OCI-LY7 (cell line): ENCODE data around the gene PLPP4. TPM values are rescaled to one million over a fixed set of nuclear protein-coding genes. Genes with fewer than 3 reads are reported as not detected.

Source experiments
- BruUV-seq: library from RNA; stranded (reverse); fragments of 400-500 nt; replicated peaks from 2 replicates; lab custom pipeline; 2021; lab: Mats Ljungman, UMichigan
- CTCF ChIA-PET: fragments of 300-600 bp; sonication (Branson Sonifier 250); formaldehyde crosslinking; loops from one replicate; lab custom pipeline; 2022; ENCODE audit warnings: antibody characterized with exemption; ENCODE audit not compliant: unreplicated experiment; lab: Charles Lee
- POLR2A ChIA-PET: fragments of 300-600 bp; sonication (Branson Sonifier 250); formaldehyde crosslinking; loops from one replicate; lab custom pipeline; 2022; ENCODE audit warnings: antibody characterized with exemption; lab: Charles Lee
- DNase-seq: peaks from one replicate; pipeline ENCODE4 v3.0.0-alpha.2; 2015; ENCODE audit warnings: low spot score
- H2AFZ ChIP-seq: fragments of 200-600 bp; sonication (generic), shearing (Covaris generic); 2 replicates; pipeline ENCODE4 v1.6.1; 2014; ENCODE audit warnings: mild to moderate bottlenecking, antibody characterized with exemption, low read length, moderate library complexity
- H3K27ac ChIP-seq: fragments of 200-600 bp; sonication (generic); 2 replicates; pipeline ENCODE4 v1.5.1; 2014; ENCODE audit warnings: mixed run types, low read depth, mild to moderate bottlenecking, moderate library complexity, low read length, inconsistent platforms; ENCODE audit not compliant: poor library complexity, severe bottlenecking
- H3K36me3 ChIP-seq: fragments of 200-600 bp; sonication (generic); 2 replicates; pipeline ENCODE4 v1.6.1; 2014; ENCODE audit warnings: mild to moderate bottlenecking, antibody characterized with exemption, low read length, moderate library complexity, mixed read lengths; ENCODE audit not compliant: insufficient read depth
- H3K4me1 ChIP-seq: fragments of 200-600 bp; sonication (generic); 2 replicates; pipeline ENCODE4 v1.5.1; 2014; ENCODE audit warnings: mild to moderate bottlenecking, low read length; ENCODE audit not compliant: insufficient read depth, poor library complexity, severe bottlenecking
- H3K4me2 ChIP-seq: fragments of 200-600 bp; sonication (generic); 2 replicates; pipeline ENCODE4 v1.6.1; 2014; ENCODE audit warnings: mild to moderate bottlenecking, low read length
- H3K4me3 ChIP-seq: fragments of 200-600 bp; sonication (generic); 2 replicates; pipeline ENCODE4 v1.5.1; 2014; ENCODE audit warnings: mild to moderate bottlenecking, low read depth, low read length; ENCODE audit not compliant: poor library complexity, severe bottlenecking
- H3K79me2 ChIP-seq: fragments of 200-600 bp; sonication (generic); 2 replicates; pipeline ENCODE4 v1.6.1; 2016; ENCODE audit warnings: low read depth, mild to moderate bottlenecking, low read length, moderate library complexity, mixed read lengths; ENCODE audit not compliant: insufficient read depth
- H3K9me2 ChIP-seq: fragments of 200-600 bp; sonication (generic); 2 replicates; pipeline ENCODE4 v1.6.1; 2016; ENCODE audit warnings: mild to moderate bottlenecking, low read length, mixed read lengths; ENCODE audit not compliant: insufficient read depth
- H3K9me3 ChIP-seq: fragments of 200-600 bp; sonication (generic); 2 replicates; pipeline ENCODE4 v1.6.1; 2014; ENCODE audit warnings: mild to moderate bottlenecking, mixed run types, low read length, mixed read lengths
- H4K20me1 ChIP-seq: fragments of 200-600 bp; sonication (generic); 2 replicates; pipeline ENCODE4 v1.6.1; 2014; ENCODE audit warnings: mild to moderate bottlenecking, antibody characterized with exemption, low read length, moderate library complexity, mixed read lengths; ENCODE audit not compliant: insufficient read depth
- CTCF ChIP-seq: fragments of 200-600 bp; sonication (generic); conservative IDR thresholded peaks from 2 replicates; pipeline ENCODE4 v1.5.1; 2014; ENCODE audit warnings: mild to moderate bottlenecking, antibody characterized with exemption, low read length, moderate library complexity, mixed read lengths
- EZH2phosphoT487 ChIP-seq: fragments of 200-600 bp; sonication (generic); IDR thresholded peaks from 2 replicates; pipeline ENCODE4 v1.6.1; 2018; ENCODE audit warnings: low read depth, borderline replicate concordance, mild to moderate bottlenecking, mixed run types, antibody characterized with exemption, low read length, moderate library complexity, mixed read lengths
- intact Hi-C: fragments of 100-400 bp; cut with micrococcal nuclease; formaldehyde crosslinking; loops from one replicate; pipeline ENCODE4 v1.10.0; 2022; ENCODE audit not compliant: unreplicated experiment
- total RNA-seq, 2 experiments: library from RNA; depleted of rRNA in 1 of 2; stranded (reverse); fragments of >200 nt in 1 of 2; shearing (Covaris generic) in 1 of 2; gene quantifications; 2 replicates each; pipeline ENCODE4 v1.2.3, GENCODE V29; 2014 to 2022

The PLPP4 gene
- total RNA-seq, 2 experiments from 2014 or later, result not detected

DNA sequence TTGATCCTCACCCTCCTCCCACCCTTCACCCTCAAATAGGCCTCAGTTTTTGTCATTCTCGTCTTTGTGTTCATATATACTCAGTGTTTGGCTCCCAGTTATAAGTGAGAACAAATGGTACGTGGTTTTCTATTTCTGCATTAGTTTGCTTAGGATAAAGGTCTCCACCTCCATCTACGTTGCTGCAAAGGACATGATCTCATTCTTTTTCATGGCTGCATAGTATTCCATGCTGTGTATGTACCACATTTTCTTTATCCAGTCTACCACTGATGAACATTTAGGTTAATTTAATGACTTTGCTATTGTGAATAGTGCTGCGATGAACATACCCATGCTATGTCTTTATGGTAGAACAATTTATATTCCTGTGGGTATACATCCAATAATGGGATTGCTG lies 91.2 kb downstream of the PLPP4 start:
- DNase-seq, result no peak
- Histone ChIP-seq H2AFZ (no peak overlapping the region), H3K27ac (no peak overlapping the region), H3K4me3 (no peak overlapping the region), H4K20me1 (no peaks in the 10 kb centered on the region), H3K9me3 (no peaks in the 10 kb centered on the region), H3K9me2 (no peaks in the 10 kb centered on the region), H3K4me1 (no peaks in the 10 kb centered on the region), H3K79me2 (no peaks in the 10 kb centered on the region), H3K36me3 (no peaks in the 10 kb centered on the region), H3K4me2 (no peak overlapping the region)
- no TSS peak for BruUV-seq
- CTCF ChIA-PET, result no interaction called here
- TF ChIP-seq EZH2phosphoT487 (no peak), CTCF (no peak)
- intact Hi-C loops, result no loop called here
- POLR2A ChIA-PET, result no interaction called here

- no peak for DNase-seq
- intact Hi-C loops, result no loop called here
- TF ChIP-seq EZH2phosphoT487, result no peak
- no peak for TF ChIP-seq CTCF
- Histone ChIP-seq H3K36me3 (no peaks in the 10 kb centered on the region), H3K4me1 (no peaks in the 10 kb centered on the region), H3K79me2 (no peaks in the 10 kb centered on the region), H3K4me2 (no peak overlapping the region), H3K27ac (no peak overlapping the region), H2AFZ (no peak overlapping the region), H4K20me1 (no peaks in the 10 kb centered on the region), H3K4me3 (no peak overlapping the region), H3K9me3 (no peaks in the 10 kb centered on the region), H3K9me2 (no peaks in the 10 kb centered on the region)
- ChIA-PET CTCF (no interaction called here), POLR2A (no interaction called here)
- BruUV-seq, result no TSS peak
These were observed 95.2 kb downstream of the PLPP4 start for GRCh38 chr10:120552262-120552661.

GRCh38 chr10:120553911-120554310 lies 96.9 kb downstream of the PLPP4 start:
- Histone ChIP-seq H2AFZ (no peak overlapping the region), H3K4me2 (no peak overlapping the region), H3K27ac (no peak overlapping the region), H3K79me2 (no peaks in the 10 kb centered on the region), H3K4me1 (no peaks in the 10 kb centered on the region), H4K20me1 (no peaks in the 10 kb centered on the region), H3K4me3 (no peak overlapping the region), H3K9me2 (no peaks in the 10 kb centered on the region), H3K36me3 (no peaks in the 10 kb centered on the region), H3K9me3 (no peaks in the 10 kb centered on the region)
- no TSS peak for BruUV-seq
- intact Hi-C loops, result no loop called here
- TF ChIP-seq EZH2phosphoT487 (no peak), CTCF (no peak)
- CTCF ChIA-PET, result no interaction called here
- POLR2A ChIA-PET, result no interaction called here
- no peak for DNase-seq
